H1 (cell line): ENCODE measurements around the gene INHBC. TPM values are rescaled to one million over a fixed set of nuclear protein-coding genes. Genes with fewer than 3 reads are reported as not detected.

Experiments
- BACH1 ChIP-seq: IDR thresholded peaks from 2 replicates; pipeline ENCODE4 v1.6.1; 2012; ENCODE audit warnings: low read length, improper control_type of control experiment
- BRCA1 ChIP-seq: IDR thresholded peaks from 2 replicates; pipeline ENCODE4 v1.6.1; 2012; ENCODE audit warnings: low read depth, low read length, improper control_type of control experiment
- POLR2AphosphoS5 ChIP-seq: IDR thresholded peaks from 2 replicates; pipeline ENCODE4 v1.6.1; 2011; ENCODE audit warnings: low read depth, low read length
- RXRA ChIP-seq: IDR thresholded peaks from 2 replicates; pipeline ENCODE4 v1.6.1; 2011; ENCODE audit warnings: low read depth, mild to moderate bottlenecking, low read length, moderate library complexity; ENCODE audit not compliant: insufficient read depth
- SIRT6 ChIP-seq: IDR thresholded peaks from one replicate; pipeline ENCODE4 v1.7.1; 2012; ENCODE audit warnings: low read length, inconsistent platforms
- SP4 ChIP-seq: IDR thresholded peaks from 2 replicates; pipeline ENCODE4 v1.6.1; 2012; ENCODE audit warnings: low read length, inconsistent platforms
- polyA plus RNA-seq, 7 experiments: library from polyadenylated mRNA; depleted of rRNA in 3 of 7; stranded (reverse) in 5 of 7; unstranded in 2 of 7; fragments of >200 nt in 5 of 7; fragments of 200-250 nt in 2 of 7; gene quantifications; 1 replicate in 5 of 7; 2 replicates in 1 of 7; 4 replicates in 1 of 7; pipeline versions ENCODE4 v1.2.1 to v1.2.3, GENCODE V29; 2011 to 2013; ENCODE audit warnings: missing spikeins in 2 of 7, mixed read lengths in 2 of 7
- total RNA-seq: library from RNA; stranded (reverse); fragmentation: NEBNext Ultra II Directional; extraction: Animal tissue kit (Norgen Biotek cat#: 25700); gene quantifications from 2 replicates; pipeline ENCODE4 v1.2.1, GENCODE V29; 2021

The INHBC gene
- total and polyA plus RNA-seq, 2 of the 8 experiments (the other 6 are each of a cell fraction or from before 2014, with no cell fraction given) = 0.15 TPM; not detected in 1

DNA sequence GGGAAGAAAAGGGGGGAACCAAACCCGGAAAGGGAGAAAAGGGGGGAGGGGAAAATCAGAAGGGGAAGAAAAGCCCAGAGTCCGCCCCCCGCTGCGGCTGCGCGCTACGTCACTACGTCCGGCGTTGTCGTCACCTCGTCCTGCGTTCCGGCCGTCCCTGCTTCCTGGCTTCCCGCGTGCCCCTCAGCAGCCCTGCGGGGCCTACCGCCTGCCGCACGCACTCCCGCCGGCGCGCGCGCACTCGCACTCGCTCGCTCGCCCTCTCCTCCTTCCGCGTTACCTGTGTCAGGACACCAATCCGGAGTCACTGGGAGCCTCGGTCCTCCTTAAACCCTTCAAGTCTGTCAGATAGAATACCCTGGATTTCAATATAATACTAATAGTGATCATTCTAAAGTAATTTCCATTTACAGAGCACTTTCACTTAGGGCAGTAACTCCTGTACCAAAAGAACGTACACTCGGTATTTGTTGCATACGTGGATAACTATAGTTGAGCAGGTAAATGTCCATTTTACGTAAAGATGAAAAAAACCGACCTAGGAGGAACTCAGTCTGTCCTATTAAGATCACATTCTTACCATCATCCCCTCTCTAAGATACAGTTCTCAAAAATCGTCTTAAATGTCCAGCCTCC, 3.5 kb upstream of the INHBC start, which contains the start of gene R3HDM2 (continued):
- TF ChIP-seq SP4 (no peak), BRCA1 (no peak), SIRT6 (no peak), BACH1 (peak; percentile 29; the same call in 1 of the 2 replicates), POLR2AphosphoS5 (peak; percentile 86), RXRA (no peak)
